ENCODE results near the gene MSTN.

The MSTN gene

DNA sequence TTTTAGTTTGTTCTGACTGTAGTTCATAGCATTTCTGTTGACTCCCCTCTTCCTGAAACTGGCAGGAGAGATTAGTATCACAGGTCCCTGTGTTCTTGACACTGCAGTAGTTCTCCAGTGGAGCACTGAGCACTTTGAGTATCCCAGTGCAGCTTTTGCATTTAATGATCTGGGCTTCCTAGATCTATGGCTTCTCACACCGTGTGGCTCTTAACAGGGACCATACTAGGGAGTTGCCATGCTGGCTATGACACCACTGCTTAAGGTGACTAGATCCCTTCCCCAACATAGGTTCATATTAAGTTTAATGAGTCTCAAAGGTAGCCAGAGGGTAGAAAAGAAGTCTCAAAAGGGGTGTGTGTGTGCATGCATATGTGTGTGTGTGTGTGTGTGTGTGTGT is 6.2 kb upstream of the MSTN start:
- TF ChIP-seq ZFX (IDR thresholded peaks at IDR 0.05; ENCODE audit: borderline replicate concordance): no peak
- TF ChIP-seq CTCF (IDR thresholded peaks at IDR 0.05): no peak
- H3K27ac ChIP-seq: no peak overlapping the region

DNA sequence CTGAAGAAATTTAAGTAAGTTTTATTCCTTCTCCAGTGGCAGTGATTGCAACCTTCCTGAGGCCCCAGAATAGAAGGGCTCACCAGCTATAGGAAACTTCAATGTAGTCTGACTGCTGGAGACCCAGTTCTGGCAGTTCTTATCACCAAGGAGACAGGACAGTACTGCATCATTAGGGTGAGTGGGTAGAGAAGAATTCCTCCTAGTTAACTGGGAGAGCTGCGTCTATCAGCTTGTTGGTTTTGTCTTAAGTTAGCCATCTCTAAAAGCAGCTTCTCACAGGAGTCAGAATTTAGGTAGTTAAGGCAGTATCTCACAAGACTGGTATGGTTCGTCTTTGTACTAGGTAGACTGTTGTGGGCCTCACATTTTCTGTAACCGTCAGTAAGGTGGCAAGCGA is 3.3 kb upstream of the MSTN start:
- TF ChIP-seq CTCF (IDR thresholded peaks at IDR 0.05): no peak
- TF ChIP-seq ZFX (IDR thresholded peaks at IDR 0.05; ENCODE audit: borderline replicate concordance): no peak
- no peak overlapping the region for H3K27ac ChIP-seq

DNA sequence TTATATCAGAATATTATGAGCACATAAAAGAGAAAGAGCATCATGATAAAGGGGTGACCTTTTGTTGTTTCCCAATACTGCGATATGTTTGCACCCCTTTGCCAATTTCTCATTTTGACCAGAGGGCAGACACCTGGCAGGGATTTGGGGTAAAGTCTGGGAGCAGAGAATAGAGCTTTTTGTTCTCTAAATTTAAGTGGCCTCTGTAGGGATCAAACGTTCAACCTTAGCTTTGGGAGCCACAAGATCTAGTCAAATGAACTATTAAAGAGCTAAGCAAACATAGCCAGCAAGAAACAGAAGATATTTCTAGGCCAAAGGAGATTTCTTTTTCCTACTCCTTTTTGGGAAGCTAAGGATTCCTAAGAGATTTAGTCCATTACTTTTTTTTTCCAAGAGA is 1.1 kb upstream of the MSTN start:
- no peak overlapping the region for H3K27ac ChIP-seq
- TF ChIP-seq ZFX (IDR thresholded peaks at IDR 0.05; ENCODE audit: borderline replicate concordance) (no peak), CTCF (IDR thresholded peaks at IDR 0.05) (no peak)

DNA sequence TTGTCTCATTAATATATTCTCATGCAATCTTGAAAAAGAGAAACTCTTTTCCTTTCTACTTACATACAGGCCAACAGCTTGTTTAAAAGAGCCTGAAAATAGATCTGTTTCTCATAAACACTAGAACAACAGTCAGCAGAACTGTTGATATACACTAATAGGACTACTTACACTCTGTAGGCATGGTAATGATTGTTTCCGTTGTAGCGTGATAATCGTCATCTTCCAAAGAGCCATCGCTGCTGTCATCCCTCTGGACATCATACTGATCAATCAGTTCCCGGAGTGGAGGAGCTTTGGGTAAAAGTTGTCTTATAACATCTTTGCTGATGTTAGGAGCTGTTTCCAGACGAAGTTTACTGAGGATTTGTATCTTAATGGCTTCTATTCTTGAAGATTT is 476 bp downstream of the MSTN start:
- TF ChIP-seq CTCF (IDR thresholded peaks at IDR 0.05) (no peak), ZFX (IDR thresholded peaks at IDR 0.05; ENCODE audit: borderline replicate concordance) (no peak)
- H3K27ac ChIP-seq: no peak overlapping the region

- no peak overlapping the region for H3K27ac ChIP-seq
Observed at GRCh38 chr2:190060626-190061025, 1.9 kb downstream of the MSTN start.

DNA sequence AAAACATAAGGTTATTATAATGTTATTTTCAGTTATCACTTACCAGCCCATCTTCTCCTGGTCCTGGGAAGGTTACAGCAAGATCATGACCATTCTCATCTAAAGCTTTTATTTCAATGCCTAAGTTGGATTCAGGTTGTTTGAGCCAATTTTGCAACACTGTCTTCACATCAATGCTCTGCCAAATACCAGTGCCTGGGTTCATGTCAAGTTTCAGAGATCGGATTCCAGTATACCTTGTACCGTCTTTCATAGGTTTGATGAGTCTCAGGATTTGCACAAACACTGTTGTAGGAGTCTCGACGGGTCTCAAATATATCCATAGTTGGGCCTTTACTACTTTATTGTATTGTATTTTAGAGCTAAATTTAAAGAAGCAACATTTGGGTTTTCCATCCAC is 2.5 kb downstream of the MSTN start:
- no peak for TF ChIP-seq ZFX (IDR thresholded peaks at IDR 0.05; ENCODE audit: borderline replicate concordance)
- no peak for TF ChIP-seq CTCF (IDR thresholded peaks at IDR 0.05)

More at GRCh38 chr2:190060626-190061025, 1.9 kb downstream of the MSTN start:
- no peak for TF ChIP-seq ZFX (IDR thresholded peaks at IDR 0.05; ENCODE audit: borderline replicate concordance)
- TF ChIP-seq CTCF (IDR thresholded peaks at IDR 0.05): no peak

GRCh38 chr2:190053426-190053825 is 9.1 kb downstream of the MSTN start:
- no peak for TF ChIP-seq CTCF (IDR thresholded peaks at IDR 0.05)
- no peak for TF ChIP-seq ZFX (IDR thresholded peaks at IDR 0.05; ENCODE audit: borderline replicate concordance)

More for the DNA sequence above, 2.5 kb downstream of the MSTN start:
- H3K27ac ChIP-seq: no peak overlapping the region

More at GRCh38 chr2:190053426-190053825, 9.1 kb downstream of the MSTN start:
- H3K27ac ChIP-seq: no peak overlapping the region

All from 22Rv1 (cell line).